Liver (tissue), 9 donors: Measurements from ENCODE around the gene SFT2D1. TPM values are rescaled to one million over a fixed set of nuclear protein-coding genes. Genes with fewer than 3 reads are reported as not detected.
A peak's percentile ranks its signal among the peaks of the same experiment; 100 is the strongest.

ENCODE experiments used
- DNase-seq: peaks from one replicate; pipeline ENCODE4 v3.0.0-alpha.2; 2017; ENCODE audit warnings: low spot score
- H3K27ac ChIP-seq, 2 donors: one replicate each; pipeline ENCODE4 v1.7.0; 2013; ENCODE audit warnings: inconsistent platforms in 2 of 2, low read length in 2 of 2, control low read depth in 1 of 2, low read depth in 1 of 2, mild to moderate bottlenecking in 1 of 2
- H3K27me3 ChIP-seq, 4 donors: one replicate each; pipeline versions ENCODE4 v1.6.1 to v1.7.0; 2013; ENCODE audit warnings: low read length in 3 of 4, inconsistent platforms in 1 of 4, mild to moderate bottlenecking in 1 of 4, moderate library complexity in 1 of 4; ENCODE audit not compliant: control insufficient read depth in 4 of 4, insufficient read depth in 4 of 4
- H3K36me3 ChIP-seq, 4 donors: one replicate each; pipeline versions ENCODE4 v1.6.1 to v1.7.0; 2013; ENCODE audit warnings: low read length in 3 of 4, mild to moderate bottlenecking in 3 of 4, low read depth in 1 of 4, moderate library complexity in 1 of 4; ENCODE audit not compliant: control insufficient read depth in 4 of 4, insufficient read depth in 3 of 4
- H3K4me1 ChIP-seq, 4 donors: one replicate each; pipeline versions ENCODE4 v1.6.1 to v1.7.0; 2013; ENCODE audit warnings: low read length in 3 of 4, mild to moderate bottlenecking in 3 of 4, moderate library complexity in 1 of 4; ENCODE audit not compliant: control insufficient read depth in 4 of 4, insufficient read depth in 4 of 4
- H3K4me3 ChIP-seq, 3 donors: one replicate each; pipeline versions ENCODE4 v1.6.1 to v1.7.0; 2013; ENCODE audit warnings: low read length in 3 of 3, control low read depth in 1 of 3, low read depth in 1 of 3, mild to moderate bottlenecking in 1 of 3
- H3K9ac ChIP-seq, 2 donors: one replicate each; pipeline ENCODE4 v1.7.0; 2013; ENCODE audit warnings: low read length in 2 of 2, mild to moderate bottlenecking in 2 of 2, moderate library complexity in 2 of 2, control low read depth in 1 of 2, low read depth in 1 of 2
- H3K9me3 ChIP-seq, 4 donors: one replicate each; pipeline versions ENCODE4 v1.6.1 to v1.7.0; 2013; ENCODE audit warnings: low read length in 3 of 4; ENCODE audit not compliant: control insufficient read depth in 4 of 4
- EGR1 ChIP-seq, 2 donors: IDR thresholded peaks; 2 replicates each; pipeline ENCODE4 v1.6.1; 2016 to 2018; ENCODE audit warnings: antibody characterized with exemption in 2 of 2, low read depth in 2 of 2
- FOXA1 ChIP-seq: IDR thresholded peaks from 2 replicates; pipeline ENCODE4 v1.6.1; 2016; ENCODE audit warnings: antibody characterized with exemption
- FOXA2 ChIP-seq: IDR thresholded peaks from 2 replicates; pipeline ENCODE4 v1.6.1; 2016; ENCODE audit warnings: antibody characterized with exemption
- GABPA ChIP-seq, 2 donors: IDR thresholded peaks in 1 of 2; conservative IDR thresholded peaks in 1 of 2; 2 replicates each; pipeline ENCODE4 v1.6.1; 2016; ENCODE audit warnings: antibody characterized with exemption in 2 of 2, mild to moderate bottlenecking in 1 of 2, moderate library complexity in 1 of 2
- HNF4A ChIP-seq, 2 donors: conservative IDR thresholded peaks; 2 replicates each; pipeline ENCODE4 v1.6.1; 2016; ENCODE audit warnings: antibody characterized with exemption in 2 of 2, mild to moderate bottlenecking in 2 of 2
- HNF4G ChIP-seq: IDR thresholded peaks from 2 replicates; pipeline ENCODE4 v1.6.1; 2016; ENCODE audit warnings: antibody characterized with exemption
- JUND ChIP-seq, 2 donors: IDR thresholded peaks; 2 replicates each; pipeline ENCODE4 v1.6.1; 2016; ENCODE audit warnings: antibody characterized with exemption in 2 of 2
- NR2F2 ChIP-seq: IDR thresholded peaks from 2 replicates; pipeline ENCODE4 v1.6.1; 2016; ENCODE audit warnings: antibody characterized with exemption
- RAD21 ChIP-seq, 2 donors: IDR thresholded peaks; 2 replicates each; pipeline ENCODE4 v1.6.1; 2016; ENCODE audit warnings: antibody characterized with exemption in 2 of 2, mild to moderate bottlenecking in 2 of 2
- RXRA ChIP-seq, 2 donors: IDR thresholded peaks; 2 replicates each; pipeline ENCODE4 v1.6.1; 2017 to 2018; ENCODE audit warnings: antibody characterized with exemption in 2 of 2, mild to moderate bottlenecking in 1 of 2
- SP1 ChIP-seq: IDR thresholded peaks from 2 replicates; pipeline ENCODE4 v1.6.1; 2018; ENCODE audit warnings: antibody characterized with exemption, mild to moderate bottlenecking
- TAF1 ChIP-seq: conservative IDR thresholded peaks from 2 replicates; pipeline ENCODE4 v1.6.1; 2016; ENCODE audit warnings: antibody characterized with exemption, mild to moderate bottlenecking
- YY1 ChIP-seq: IDR thresholded peaks from 2 replicates; pipeline ENCODE4 v1.6.1; 2016; ENCODE audit warnings: antibody characterized with exemption, mild to moderate bottlenecking
- WGBS: extraction: QIAGEN DNeasy Blood & Tissue Kit; methylation state at CpG from one replicate; pipeline ENCODE4 v1.1.7; 2013; 5-methylcytosine and 5-hydroxymethylcytosine counted together
- polyA plus RNA-seq, 2 donors: library from polyadenylated mRNA; stranded (reverse) in 1 of 2; unstranded in 1 of 2; fragments of 200-250 nt in 1 of 2; fragments of >200 nt in 1 of 2; fragmentation: Nextera tagmentation in 1 of 2; extraction: Ambion mirVana in 1 of 2; gene quantifications; one replicate each; pipeline versions ENCODE4 v1.2.1 to v1.2.3, GENCODE V29; 2013 to 2015
- total RNA-seq, 2 donors: library from RNA; depleted of rRNA; stranded (reverse); fragments of >200 nt; gene quantifications; one replicate each; pipeline ENCODE4 v1.2.3, GENCODE V29; 2014
- TF ChIP-seq, protein P1 (sequence below): fragments of 150-350 bp; IDR thresholded peaks from 2 replicates; pipeline ENCODE4 v1.5.1; 2017; ENCODE audit warnings: improper control_type of control experiment, low read depth, low read length; ENCODE audit not compliant: missing input control
- TF ChIP-seq, protein P2 (sequence below): IDR thresholded peaks from 2 replicates; pipeline ENCODE4 v1.6.1; 2016; ENCODE audit warnings: antibody characterized with exemption
- TF ChIP-seq, protein P3 (sequence below): IDR thresholded peaks from 2 replicates; pipeline ENCODE4 v1.6.1; 2016; ENCODE audit warnings: antibody characterized with exemption
- TF ChIP-seq, protein P4 (sequence below): IDR thresholded peaks from 2 replicates; pipeline ENCODE4 v1.6.1; 2016; ENCODE audit warnings: antibody characterized with exemption, mild to moderate bottlenecking
- TF ChIP-seq, protein P5 (sequence below): IDR thresholded peaks from 2 replicates; pipeline ENCODE4 v1.6.1; 2016; ENCODE audit warnings: antibody characterized with exemption
- donor health status: healthy.
- donor health status: healthy.
- donor health status: healthy.
- donor health status: healthy.
- donor health status: healthy.

SFT2D1 gene
- total and polyA plus RNA-seq, 4 donors = 9.5 to 16.6 (median 15.2) TPM

DNA sequence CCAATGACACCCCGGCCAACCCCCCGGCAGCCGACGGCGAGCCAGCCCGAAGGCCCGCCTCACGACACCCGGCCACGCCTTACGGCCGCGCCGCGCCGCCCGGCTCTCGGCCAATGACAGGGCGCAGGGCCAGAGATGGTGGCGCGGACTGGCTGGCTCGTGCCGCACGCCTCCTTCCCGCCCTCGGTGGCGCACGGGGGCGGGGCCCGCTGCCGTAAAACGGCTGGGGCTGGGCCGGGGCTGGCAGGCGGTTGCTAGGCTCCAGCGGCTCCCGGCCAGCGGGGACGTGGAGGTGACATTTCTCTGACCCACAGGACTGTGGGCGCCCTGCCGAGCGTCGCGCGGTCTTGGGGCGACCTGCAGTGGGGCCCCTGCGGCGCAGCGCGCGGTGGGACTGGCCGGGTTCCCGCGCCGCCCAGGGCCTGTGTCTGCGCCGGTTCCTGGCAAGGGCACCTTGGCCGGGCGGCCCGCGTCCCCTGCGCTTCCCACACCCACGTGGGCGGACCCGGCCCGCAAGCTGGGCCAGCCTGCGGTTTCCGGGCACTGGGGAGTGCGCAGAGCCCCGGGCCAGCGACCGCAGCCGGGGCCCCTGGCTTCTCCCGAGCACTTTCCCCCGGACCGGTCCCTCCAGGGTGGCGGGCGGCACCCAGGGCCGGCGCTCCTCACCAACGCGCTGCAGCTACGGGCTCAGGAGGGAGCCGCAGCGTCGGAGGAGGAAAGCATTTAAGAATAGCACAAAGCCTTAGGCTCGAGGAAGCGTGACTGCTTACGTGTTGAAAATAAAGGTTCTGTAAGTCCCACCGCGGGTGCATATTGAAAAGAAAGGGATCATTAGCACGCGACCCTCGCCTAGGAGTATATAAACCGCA is 40.8 kb upstream of the SFT2D1 start, which contains the start of gene MPC1:
MPC1 (minus strand) TSS at position 8 of the 869 bp plus-strand sequence. CDS start 64 bp downstream, outside the sequence.
- Histone ChIP-seq H3K9me3 (no peaks in the 10 kb centered on the region), H3K27me3 (no peaks in the 10 kb centered on the region), H3K4me3 (peak within 1 kb of the TSS; percentile 77 to 96 (median 91)), H3K27ac (peak within 1 kb of the TSS; percentile 93 to 99), H3K9ac (peak within 1 kb of the TSS; percentile 88 to 99), H3K36me3 (no peaks in the 10 kb centered on the region), H3K4me1 (peaks cover 14 to 51% (median 40%) of the 10 kb centered on the region in 4 donors)
- DNase-seq = peak; percentile 96
- WGBS = under 1% methylated on average over 94 of the region's 94 CpGs
- TF ChIP-seq RXRA (IDR thresholded peaks at IDR 0.05) (no peak), FOXA1 (no peak), YY1 (peak; percentile 39), RAD21 (IDR thresholded peaks at IDR 0.05) (no peak), EGR1 (IDR thresholded peaks at IDR 0.05; ENCODE audit: low read depth in 2 of 2) (peak in 1 of 2 donors; percentile 17), SP1 (peak; percentile 40), TAF1 (no peak), NR2F2 (no peak), GABPA (IDR thresholded peaks at IDR 0.05 in 1 of 2, conservative IDR thresholded peaks at IDR 0.05 in 1 of 2) (no peak), JUND (IDR thresholded peaks at IDR 0.05) (no peak), HNF4A (conservative IDR thresholded peaks at IDR 0.05) (peak in 1 of 2 donors; percentile 35), HNF4G (no peak), FOXA2 (no peak)
- TF ChIP-seq, protein P1, sequence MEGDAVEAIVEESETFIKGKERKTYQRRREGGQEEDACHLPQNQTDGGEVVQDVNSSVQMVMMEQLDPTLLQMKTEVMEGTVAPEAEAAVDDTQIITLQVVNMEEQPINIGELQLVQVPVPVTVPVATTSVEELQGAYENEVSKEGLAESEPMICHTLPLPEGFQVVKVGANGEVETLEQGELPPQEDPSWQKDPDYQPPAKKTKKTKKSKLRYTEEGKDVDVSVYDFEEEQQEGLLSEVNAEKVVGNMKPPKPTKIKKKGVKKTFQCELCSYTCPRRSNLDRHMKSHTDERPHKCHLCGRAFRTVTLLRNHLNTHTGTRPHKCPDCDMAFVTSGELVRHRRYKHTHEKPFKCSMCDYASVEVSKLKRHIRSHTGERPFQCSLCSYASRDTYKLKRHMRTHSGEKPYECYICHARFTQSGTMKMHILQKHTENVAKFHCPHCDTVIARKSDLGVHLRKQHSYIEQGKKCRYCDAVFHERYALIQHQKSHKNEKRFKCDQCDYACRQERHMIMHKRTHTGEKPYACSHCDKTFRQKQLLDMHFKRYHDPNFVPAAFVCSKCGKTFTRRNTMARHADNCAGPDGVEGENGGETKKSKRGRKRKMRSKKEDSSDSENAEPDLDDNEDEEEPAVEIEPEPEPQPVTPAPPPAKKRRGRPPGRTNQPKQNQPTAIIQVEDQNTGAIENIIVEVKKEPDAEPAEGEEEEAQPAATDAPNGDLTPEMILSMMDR = no peak
- TF ChIP-seq, protein P2, sequence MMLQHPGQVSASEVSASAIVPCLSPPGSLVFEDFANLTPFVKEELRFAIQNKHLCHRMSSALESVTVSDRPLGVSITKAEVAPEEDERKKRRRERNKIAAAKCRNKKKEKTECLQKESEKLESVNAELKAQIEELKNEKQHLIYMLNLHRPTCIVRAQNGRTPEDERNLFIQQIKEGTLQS = no peak
- TF ChIP-seq, protein P3, sequence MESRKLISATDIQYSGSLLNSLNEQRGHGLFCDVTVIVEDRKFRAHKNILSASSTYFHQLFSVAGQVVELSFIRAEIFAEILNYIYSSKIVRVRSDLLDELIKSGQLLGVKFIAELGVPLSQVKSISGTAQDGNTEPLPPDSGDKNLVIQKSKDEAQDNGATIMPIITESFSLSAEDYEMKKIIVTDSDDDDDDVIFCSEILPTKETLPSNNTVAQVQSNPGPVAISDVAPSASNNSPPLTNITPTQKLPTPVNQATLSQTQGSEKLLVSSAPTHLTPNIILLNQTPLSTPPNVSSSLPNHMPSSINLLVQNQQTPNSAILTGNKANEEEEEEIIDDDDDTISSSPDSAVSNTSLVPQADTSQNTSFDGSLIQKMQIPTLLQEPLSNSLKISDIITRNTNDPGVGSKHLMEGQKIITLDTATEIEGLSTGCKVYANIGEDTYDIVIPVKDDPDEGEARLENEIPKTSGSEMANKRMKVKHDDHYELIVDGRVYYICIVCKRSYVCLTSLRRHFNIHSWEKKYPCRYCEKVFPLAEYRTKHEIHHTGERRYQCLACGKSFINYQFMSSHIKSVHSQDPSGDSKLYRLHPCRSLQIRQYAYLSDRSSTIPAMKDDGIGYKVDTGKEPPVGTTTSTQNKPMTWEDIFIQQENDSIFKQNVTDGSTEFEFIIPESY = no peak
- TF ChIP-seq, protein P4, sequence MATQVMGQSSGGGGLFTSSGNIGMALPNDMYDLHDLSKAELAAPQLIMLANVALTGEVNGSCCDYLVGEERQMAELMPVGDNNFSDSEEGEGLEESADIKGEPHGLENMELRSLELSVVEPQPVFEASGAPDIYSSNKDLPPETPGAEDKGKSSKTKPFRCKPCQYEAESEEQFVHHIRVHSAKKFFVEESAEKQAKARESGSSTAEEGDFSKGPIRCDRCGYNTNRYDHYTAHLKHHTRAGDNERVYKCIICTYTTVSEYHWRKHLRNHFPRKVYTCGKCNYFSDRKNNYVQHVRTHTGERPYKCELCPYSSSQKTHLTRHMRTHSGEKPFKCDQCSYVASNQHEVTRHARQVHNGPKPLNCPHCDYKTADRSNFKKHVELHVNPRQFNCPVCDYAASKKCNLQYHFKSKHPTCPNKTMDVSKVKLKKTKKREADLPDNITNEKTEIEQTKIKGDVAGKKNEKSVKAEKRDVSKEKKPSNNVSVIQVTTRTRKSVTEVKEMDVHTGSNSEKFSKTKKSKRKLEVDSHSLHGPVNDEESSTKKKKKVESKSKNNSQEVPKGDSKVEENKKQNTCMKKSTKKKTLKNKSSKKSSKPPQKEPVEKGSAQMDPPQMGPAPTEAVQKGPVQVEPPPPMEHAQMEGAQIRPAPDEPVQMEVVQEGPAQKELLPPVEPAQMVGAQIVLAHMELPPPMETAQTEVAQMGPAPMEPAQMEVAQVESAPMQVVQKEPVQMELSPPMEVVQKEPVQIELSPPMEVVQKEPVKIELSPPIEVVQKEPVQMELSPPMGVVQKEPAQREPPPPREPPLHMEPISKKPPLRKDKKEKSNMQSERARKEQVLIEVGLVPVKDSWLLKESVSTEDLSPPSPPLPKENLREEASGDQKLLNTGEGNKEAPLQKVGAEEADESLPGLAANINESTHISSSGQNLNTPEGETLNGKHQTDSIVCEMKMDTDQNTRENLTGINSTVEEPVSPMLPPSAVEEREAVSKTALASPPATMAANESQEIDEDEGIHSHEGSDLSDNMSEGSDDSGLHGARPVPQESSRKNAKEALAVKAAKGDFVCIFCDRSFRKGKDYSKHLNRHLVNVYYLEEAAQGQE = no peak
- TF ChIP-seq, protein P5, sequence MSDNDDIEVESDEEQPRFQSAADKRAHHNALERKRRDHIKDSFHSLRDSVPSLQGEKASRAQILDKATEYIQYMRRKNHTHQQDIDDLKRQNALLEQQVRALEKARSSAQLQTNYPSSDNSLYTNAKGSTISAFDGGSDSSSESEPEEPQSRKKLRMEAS = no peak
